CD4-positive, alpha-beta T cell treated with Interleukin-4 for 1 hour (primary cell): ENCODE data around the gene HOXA4.

Source experiments
- DNase-seq, 2 donors: peaks; one replicate each; pipeline ENCODE4 v3.0.0-alpha.2; 2020 to 2022

The HOXA4 gene

GRCh38 chr7:27169658-27170425 is 39.3 kb upstream of the HOXA4 start:
- no peak for DNase-seq

- DNase-seq, result no peak
These were observed 37.8 kb upstream of the HOXA4 start for GRCh38 chr7:27168265-27168947.

- no peak for DNase-seq
These were observed 37.3 kb upstream of the HOXA4 start for GRCh38 chr7:27167916-27168264.

GRCh38 chr7:27166531-27167505 is 36.3 kb upstream of the HOXA4 start:
- DNase-seq, result no peak

- DNase-seq, result no peak
These were observed 35.5 kb upstream of the HOXA4 start for GRCh38 chr7:27165996-27166530.

GRCh38 chr7:27165089-27165995 is 34.8 kb upstream of the HOXA4 start, which contains the start of gene HOXA9:
Gene HOXA9, minus strand, starts transcription at chr7:27165537. Its CDS starts 80 bp downstream, at chr7:27165457.
- peak in 1 of 2 donors; percentile 68 for DNase-seq

- DNase-seq, result no peak
These were observed 34.0 kb upstream of the HOXA4 start for GRCh38 chr7:27164367-27165088.

- DNase-seq, result no peak
These were observed 33.4 kb upstream of the HOXA4 start for GRCh38 chr7:27164045-27164366.

GRCh38 chr7:27163288-27164044 is 32.9 kb upstream of the HOXA4 start:
- no peak for DNase-seq

GRCh38 chr7:27162561-27163287 is 32.2 kb upstream of the HOXA4 start:
- no peak for DNase-seq

GRCh38 chr7:27161721-27162560 is 31.4 kb upstream of the HOXA4 start:
- no peak for DNase-seq

- DNase-seq, result no peak
These were observed 30.7 kb upstream of the HOXA4 start for GRCh38 chr7:27161214-27161720.

- peak; percentile 83 to 86 for DNase-seq
These were observed 30.1 kb upstream of the HOXA4 start for GRCh38 chr7:27160546-27161213.

- no peak for DNase-seq
These were observed 29.6 kb upstream of the HOXA4 start for GRCh38 chr7:27160145-27160545.

GRCh38 chr7:27159266-27160144 is 28.9 kb upstream of the HOXA4 start:
- no peak for DNase-seq

- peak in 1 of 2 donors; percentile 8 for DNase-seq
These were observed 28.1 kb upstream of the HOXA4 start for GRCh38 chr7:27158436-27159265.
